Activated CD4-positive, alpha-beta memory T cell treated with anti-CD3 and anti-CD28 coated beads for 36 hours (primary cell): ENCODE measurements around the gene H3-3A. TPM values are rescaled to one million over a fixed set of nuclear protein-coding genes. Genes with fewer than 3 reads are reported as not detected.

Experiments used
- CTCF ChIA-PET: fragments of 350-600 bp; sonication (Branson Sonifier 250); formaldehyde crosslinking; loops from one replicate; lab custom pipeline; 2021; ENCODE audit warnings: antibody characterized with exemption, inconsistent platforms; lab: Charles Lee
- POLR2A ChIA-PET: fragments of 350-600 bp; sonication (Branson Sonifier 250); formaldehyde crosslinking; loops from one replicate; lab custom pipeline; 2021; ENCODE audit warnings: antibody characterized with exemption; lab: Charles Lee
- DNase-seq: peaks from one replicate; pipeline ENCODE4 v3.0.0-alpha.2; 2020
- H3K27ac Mint-ChIP-seq: one replicate; pipeline ENCODE4 v1.8.0; 2021; ENCODE audit warnings: mixed read lengths
- H3K27me3 Mint-ChIP-seq: one replicate; pipeline ENCODE4 v1.8.0; 2021; ENCODE audit warnings: mixed read lengths
- H3K36me3 Mint-ChIP-seq: one replicate; pipeline ENCODE4 v1.8.0; 2021; ENCODE audit warnings: mixed read lengths
- H3K4me1 Mint-ChIP-seq: one replicate; pipeline ENCODE4 v1.8.0; 2021; ENCODE audit warnings: low read depth, mixed read lengths
- H3K4me3 Mint-ChIP-seq: one replicate; pipeline ENCODE4 v1.8.0; 2021; ENCODE audit warnings: mild to moderate bottlenecking, mixed read lengths
- H3K9me3 Mint-ChIP-seq: one replicate; pipeline ENCODE4 v1.8.0; 2021; ENCODE audit warnings: mixed read lengths
- intact Hi-C: fragments of 100-400 bp; cut with micrococcal nuclease; formaldehyde crosslinking; loops from one replicate; pipeline ENCODE4 v1.15.1; 2023
- total RNA-seq, 2 experiments: library from RNA; stranded (reverse); gene quantifications; one replicate each; pipeline ENCODE4 v1.2.3, GENCODE V29; 2021

The H3-3A gene
- total RNA-seq = 100 to 1,000 TPM; 317 to 320 TPM

- Mint-ChIP-seq H3K4me3 (peak within 1 kb of the TSS; percentile 100), H3K4me1 (peaks cover 42% of the 10 kb centered on the region), H3K9me3 (no peaks in the 10 kb centered on the region), H3K27me3 (no peaks in the 10 kb centered on the region), H3K27ac (peak within 1 kb of the TSS; percentile 99), H3K36me3 (peaks cover 44% of the 10 kb centered on the region)
- CTCF ChIA-PET = interaction anchor here (0.6 to 1.8 kb wide), 11 partner anchors 13 to 345 kb away, joined by 3 to 6 read pairs (median 4); partner anchors contain the start of genes SDE2 and SRP9
- intact Hi-C loops = loop anchor here (1.0 to 10.0 kb wide), 8 partner anchors 48 to 635 kb away; partner anchors contain the start of genes LBR, PYCR2 and SDE2
- DNase-seq = peak; percentile 98
- POLR2A ChIA-PET = interaction anchor here (0.8 to 3.4 kb wide), 23 partner anchors 12 to 608 kb away, joined by 3 to 45 read pairs (median 5); partner anchors contain the start of genes LIN9, SDE2 and SRP9
These were observed at the start of gene H3-3A for GRCh38 chr1:226062558-226063223. TSS of gene H3-3A (plus strand) at chr1:226062716. CDS start at chr1:226064352, 1,636 bp downstream.

GRCh38 chr1:226017070-226017469, 45.4 kb upstream of the H3-3A start:
- H3K27ac Mint-ChIP-seq = no peak overlapping the region
- CTCF ChIA-PET = no interaction called here
- no peaks in the 10 kb centered on the region for H3K4me1 Mint-ChIP-seq
- intact Hi-C loops = no loop called here
- no peaks in the 10 kb centered on the region for H3K36me3 Mint-ChIP-seq
- no peaks in the 10 kb centered on the region for H3K9me3 Mint-ChIP-seq
- H3K27me3 Mint-ChIP-seq = no peaks in the 10 kb centered on the region
- POLR2A ChIA-PET = no interaction called here
- no peak overlapping the region for H3K4me3 Mint-ChIP-seq
- no peak for DNase-seq

GRCh38 chr1:226019572-226019971, 42.9 kb upstream of the H3-3A start:
- no peaks in the 10 kb centered on the region for H3K4me1 Mint-ChIP-seq
- H3K36me3 Mint-ChIP-seq = no peaks in the 10 kb centered on the region
- no peak for DNase-seq
- no peak overlapping the region for H3K27ac Mint-ChIP-seq
- no peak overlapping the region for H3K4me3 Mint-ChIP-seq
- H3K9me3 Mint-ChIP-seq = no peaks in the 10 kb centered on the region
- intact Hi-C loops = no loop called here
- no peaks in the 10 kb centered on the region for H3K27me3 Mint-ChIP-seq
- ChIA-PET CTCF (no interaction called here), POLR2A (no interaction called here)

- Mint-ChIP-seq H3K27me3 (no peaks in the 10 kb centered on the region), H3K4me3 (no peak overlapping the region), H3K9me3 (no peaks in the 10 kb centered on the region), H3K36me3 (no peaks in the 10 kb centered on the region), H3K27ac (no peak overlapping the region), H3K4me1 (no peaks in the 10 kb centered on the region)
- ChIA-PET CTCF (no interaction called here), POLR2A (no interaction called here)
- intact Hi-C loops = no loop called here
- no peak for DNase-seq
These were observed 41.1 kb upstream of the H3-3A start for GRCh38 chr1:226021401-226021800.

GRCh38 chr1:226021801-226022200, 40.7 kb upstream of the H3-3A start:
- intact Hi-C loops = no loop called here
- H3K9me3 Mint-ChIP-seq = no peaks in the 10 kb centered on the region
- no peaks in the 10 kb centered on the region for H3K36me3 Mint-ChIP-seq
- H3K27me3 Mint-ChIP-seq = no peaks in the 10 kb centered on the region
- H3K4me1 Mint-ChIP-seq = no peaks in the 10 kb centered on the region
- POLR2A ChIA-PET = no interaction called here
- no peak overlapping the region for H3K4me3 Mint-ChIP-seq
- CTCF ChIA-PET = no interaction called here
- no peak overlapping the region for H3K27ac Mint-ChIP-seq
- no peak for DNase-seq

- Mint-ChIP-seq H3K36me3 (no peaks in the 10 kb centered on the region), H3K9me3 (no peaks in the 10 kb centered on the region), H3K4me1 (no peaks in the 10 kb centered on the region), H3K27ac (no peak overlapping the region), H3K27me3 (no peaks in the 10 kb centered on the region), H3K4me3 (no peak overlapping the region)
- ChIA-PET CTCF (no interaction called here), POLR2A (no interaction called here)
- DNase-seq = no peak
- intact Hi-C loops = no loop called here
These were observed 38.8 kb upstream of the H3-3A start for GRCh38 chr1:226023735-226024134.

- Mint-ChIP-seq H3K4me1 (no peaks in the 10 kb centered on the region), H3K27ac (no peak overlapping the region), H3K36me3 (no peaks in the 10 kb centered on the region), H3K9me3 (no peaks in the 10 kb centered on the region), H3K27me3 (no peaks in the 10 kb centered on the region), H3K4me3 (no peak overlapping the region)
- DNase-seq = no peak
- ChIA-PET POLR2A (no interaction called here), CTCF (no interaction called here)
- intact Hi-C loops = no loop called here
These were observed 35.7 kb upstream of the H3-3A start for GRCh38 chr1:226026833-226027232.

- POLR2A ChIA-PET = no interaction called here
- CTCF ChIA-PET = interaction anchor here (0.8 kb wide), 1 partner anchor 40 kb away, joined by 3 read pairs; no protein-coding TSS in a partner anchor
- Mint-ChIP-seq H3K9me3 (no peaks in the 10 kb centered on the region), H3K36me3 (no peaks in the 10 kb centered on the region), H3K4me1 (no peaks in the 10 kb centered on the region), H3K27ac (no peak overlapping the region), H3K27me3 (no peaks in the 10 kb centered on the region), H3K4me3 (no peak overlapping the region)
- intact Hi-C loops = no loop called here
- no peak for DNase-seq
These were observed 34.8 kb upstream of the H3-3A start for GRCh38 chr1:226027538-226028217.

- Mint-ChIP-seq H3K9me3 (no peaks in the 10 kb centered on the region), H3K36me3 (no peaks in the 10 kb centered on the region), H3K4me1 (no peaks in the 10 kb centered on the region), H3K27me3 (no peaks in the 10 kb centered on the region), H3K27ac (no peak overlapping the region), H3K4me3 (no peak overlapping the region)
- DNase-seq = no peak
- intact Hi-C loops = no loop called here
- ChIA-PET POLR2A (no interaction called here), CTCF (no interaction called here)
These were observed 33.4 kb upstream of the H3-3A start for GRCh38 chr1:226029093-226029496.

- intact Hi-C loops = no loop called here
- Mint-ChIP-seq H3K27ac (no peak overlapping the region), H3K36me3 (no peaks in the 10 kb centered on the region), H3K4me3 (no peak overlapping the region), H3K27me3 (no peaks in the 10 kb centered on the region), H3K4me1 (no peaks in the 10 kb centered on the region), H3K9me3 (no peaks in the 10 kb centered on the region)
- POLR2A ChIA-PET = no interaction called here
- no peak for DNase-seq
- CTCF ChIA-PET = no interaction called here
These were observed 32.8 kb upstream of the H3-3A start for GRCh38 chr1:226029568-226030225.

GRCh38 chr1:226033582-226033981, 28.9 kb upstream of the H3-3A start:
- H3K36me3 Mint-ChIP-seq = no peaks in the 10 kb centered on the region
- H3K27me3 Mint-ChIP-seq = no peaks in the 10 kb centered on the region
- no peak overlapping the region for H3K27ac Mint-ChIP-seq
- no peak overlapping the region for H3K4me3 Mint-ChIP-seq
- DNase-seq = no peak
- intact Hi-C loops = no loop called here
- no peaks in the 10 kb centered on the region for H3K9me3 Mint-ChIP-seq
- ChIA-PET CTCF (no interaction called here), POLR2A (no interaction called here)
- H3K4me1 Mint-ChIP-seq = no peaks in the 10 kb centered on the region

GRCh38 chr1:226033991-226034390, 28.5 kb upstream of the H3-3A start:
- ChIA-PET POLR2A (no interaction called here), CTCF (no interaction called here)
- no peak overlapping the region for H3K27ac Mint-ChIP-seq
- no peak overlapping the region for H3K4me3 Mint-ChIP-seq
- H3K36me3 Mint-ChIP-seq = no peaks in the 10 kb centered on the region
- H3K27me3 Mint-ChIP-seq = no peaks in the 10 kb centered on the region
- DNase-seq = no peak
- intact Hi-C loops = no loop called here
- H3K9me3 Mint-ChIP-seq = no peaks in the 10 kb centered on the region
- H3K4me1 Mint-ChIP-seq = no peaks in the 10 kb centered on the region
